Stromal cell of bone marrow (primary cell): ENCODE data around the gene CD300LF.

Experiments used
- DNase-seq: peaks from one replicate; pipeline ENCODE4 v3.0.0-alpha.2; 2012; ENCODE audit warnings: low read depth

The CD300LF gene

GRCh38 chr17:74745548-74746177 is 32.9 kb upstream of the CD300LF start:
- DNase-seq = no peak

GRCh38 chr17:74744714-74745547 is 32.2 kb upstream of the CD300LF start:
- peak; percentile 23 for DNase-seq

- DNase-seq = no peak
Measured at GRCh38 chr17:74744349-74744713, 31.6 kb upstream of the CD300LF start.

- DNase-seq = no peak
Measured at GRCh38 chr17:74743755-74744154, 31.0 kb upstream of the CD300LF start.

DNA sequence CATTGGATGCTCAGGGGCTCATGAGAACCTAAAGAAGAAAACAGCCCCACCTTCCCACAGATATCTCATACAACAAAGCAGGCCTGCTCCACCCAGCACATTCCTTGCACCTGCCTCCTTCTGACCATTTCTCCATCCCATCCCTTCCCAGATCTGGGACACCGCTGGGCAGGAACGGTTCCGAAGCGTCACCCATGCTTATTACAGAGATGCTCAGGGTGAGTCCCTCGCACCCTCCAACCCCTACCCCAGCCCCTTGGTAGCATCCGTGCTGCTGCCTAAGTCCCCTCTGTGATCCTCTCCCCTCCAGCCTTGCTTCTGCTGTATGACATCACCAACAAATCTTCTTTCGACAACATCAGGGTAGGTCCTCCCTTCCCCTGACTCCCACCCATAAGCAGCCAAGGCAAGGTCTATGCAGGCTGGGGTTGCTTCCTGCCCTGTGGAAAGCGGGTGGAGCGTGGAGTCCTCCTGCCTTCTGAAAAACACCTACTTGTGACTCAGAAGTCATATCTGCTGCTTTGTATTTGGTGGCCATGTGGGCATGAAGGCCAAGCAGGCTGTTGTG is 30.3 kb upstream of the CD300LF start:
- no peak for DNase-seq

GRCh38 chr17:74742153-74742515 is 29.4 kb upstream of the CD300LF start:
- no peak for DNase-seq

DNA sequence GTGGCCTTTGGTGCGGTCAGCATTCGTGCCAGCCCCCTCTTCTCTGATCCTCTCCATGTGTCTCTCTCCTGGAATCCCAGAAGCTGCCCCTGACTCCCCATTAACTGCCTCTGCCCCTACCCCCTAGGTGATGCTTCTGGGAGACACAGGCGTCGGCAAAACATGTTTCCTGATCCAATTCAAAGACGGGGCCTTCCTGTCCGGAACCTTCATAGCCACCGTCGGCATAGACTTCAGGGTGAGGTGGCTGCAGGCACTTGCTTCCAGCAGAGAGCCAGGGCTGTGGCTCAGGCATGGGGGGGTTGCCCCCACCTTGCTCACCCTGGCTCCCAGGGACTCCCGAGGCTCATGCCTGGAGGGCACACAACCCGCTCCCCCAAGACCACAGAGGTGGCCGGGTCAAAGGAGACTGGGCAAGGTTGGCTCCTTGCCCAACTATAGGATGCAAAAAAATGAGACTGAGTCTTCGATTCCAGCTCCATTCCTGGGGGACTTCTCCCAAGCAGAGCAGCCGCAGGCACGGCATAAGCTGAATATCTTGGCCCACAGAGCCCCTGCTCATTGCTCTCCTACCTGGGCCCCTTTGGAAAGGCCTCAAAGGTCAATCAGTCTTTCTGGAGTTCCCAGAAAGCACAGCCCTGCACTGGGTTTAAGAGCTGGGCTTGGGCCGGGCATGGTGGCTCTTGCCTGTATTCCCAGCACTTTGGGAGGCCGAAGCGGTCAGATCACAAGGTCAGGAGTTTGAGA is 28.1 kb upstream of the CD300LF start:
- no peak for DNase-seq

DNA sequence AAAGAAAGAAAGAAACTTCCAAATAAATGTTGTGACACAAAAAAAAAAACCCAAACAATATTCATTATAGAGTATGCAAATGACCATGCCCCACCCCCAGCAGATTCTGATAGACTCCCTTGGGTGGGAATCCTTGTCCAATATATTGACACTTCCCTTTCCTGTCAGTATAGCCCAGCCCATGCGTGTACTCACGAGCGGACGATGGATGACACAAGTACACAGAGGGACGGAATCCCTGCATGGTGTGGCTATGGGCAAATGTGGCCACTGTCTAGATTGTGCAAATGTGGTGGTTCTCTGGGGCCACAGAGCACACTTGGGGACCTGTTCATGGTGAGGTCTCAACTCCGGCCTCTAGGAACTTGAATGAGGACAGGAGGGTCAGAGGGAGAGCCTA is 27.4 kb upstream of the CD300LF start:
- no peak for DNase-seq

GRCh38 chr17:74739227-74739831 is 26.6 kb upstream of the CD300LF start:
- no peak for DNase-seq

DNA sequence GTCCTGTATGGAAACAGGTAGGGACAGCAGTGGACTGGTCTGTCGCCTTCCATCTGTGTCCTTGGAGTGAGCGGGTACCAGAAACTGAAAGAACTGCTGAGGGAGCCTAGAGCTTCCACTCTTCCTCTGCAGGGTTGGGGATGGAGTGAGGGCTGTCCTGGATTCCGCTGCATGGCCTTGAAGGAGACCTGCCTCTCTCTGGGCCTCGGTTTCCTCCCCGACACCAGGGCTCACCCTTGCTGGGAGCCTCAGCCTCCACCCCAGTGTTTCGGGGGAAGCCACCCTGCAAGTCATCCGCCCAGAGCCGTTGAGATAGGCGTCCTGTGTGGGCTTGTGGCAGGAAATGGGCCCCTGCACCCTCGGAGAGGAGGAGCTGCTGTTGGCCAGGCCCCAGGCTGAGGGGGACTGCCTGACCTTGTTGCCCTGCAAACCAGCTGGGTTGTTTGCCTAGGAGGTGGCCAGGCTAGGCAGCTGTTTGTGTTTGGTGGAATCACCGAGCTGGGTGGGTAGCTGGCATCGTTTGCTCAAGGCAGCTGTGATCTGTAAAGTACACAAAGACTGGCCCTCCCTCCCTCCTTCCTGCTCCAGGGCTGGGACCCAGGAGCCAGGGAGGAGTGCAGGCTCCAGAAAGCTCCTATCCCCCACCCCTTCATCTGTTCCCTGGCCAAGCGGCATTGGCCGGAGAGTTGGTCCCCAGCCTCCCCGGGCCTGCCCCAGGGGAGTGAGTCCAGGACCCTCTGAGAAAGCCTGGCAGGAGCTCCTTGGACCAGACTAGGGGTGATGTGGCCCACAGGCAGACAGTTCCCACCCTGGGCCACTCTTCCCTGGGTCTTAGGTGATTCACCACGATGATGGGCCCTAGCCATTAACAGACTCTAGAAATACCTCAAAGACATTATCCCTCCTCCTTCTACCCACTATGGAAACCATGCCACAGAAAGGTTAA is 25.6 kb upstream of the CD300LF start:
- DNase-seq = no peak

- DNase-seq = no peak
Measured at GRCh38 chr17:74737299-74738050, 24.8 kb upstream of the CD300LF start.

- no peak for DNase-seq
Measured at GRCh38 chr17:74736513-74737298, 24.0 kb upstream of the CD300LF start, which contains the start of gene RAB37. RAB37 (plus strand) TSS chr17:74737256; CDS start chr17:74737273, 17 bp downstream.

GRCh38 chr17:74734256-74734655 is 21.5 kb upstream of the CD300LF start:
- no peak for DNase-seq

GRCh38 chr17:74733365-74734122 is 20.8 kb upstream of the CD300LF start:
- DNase-seq = no peak

DNA sequence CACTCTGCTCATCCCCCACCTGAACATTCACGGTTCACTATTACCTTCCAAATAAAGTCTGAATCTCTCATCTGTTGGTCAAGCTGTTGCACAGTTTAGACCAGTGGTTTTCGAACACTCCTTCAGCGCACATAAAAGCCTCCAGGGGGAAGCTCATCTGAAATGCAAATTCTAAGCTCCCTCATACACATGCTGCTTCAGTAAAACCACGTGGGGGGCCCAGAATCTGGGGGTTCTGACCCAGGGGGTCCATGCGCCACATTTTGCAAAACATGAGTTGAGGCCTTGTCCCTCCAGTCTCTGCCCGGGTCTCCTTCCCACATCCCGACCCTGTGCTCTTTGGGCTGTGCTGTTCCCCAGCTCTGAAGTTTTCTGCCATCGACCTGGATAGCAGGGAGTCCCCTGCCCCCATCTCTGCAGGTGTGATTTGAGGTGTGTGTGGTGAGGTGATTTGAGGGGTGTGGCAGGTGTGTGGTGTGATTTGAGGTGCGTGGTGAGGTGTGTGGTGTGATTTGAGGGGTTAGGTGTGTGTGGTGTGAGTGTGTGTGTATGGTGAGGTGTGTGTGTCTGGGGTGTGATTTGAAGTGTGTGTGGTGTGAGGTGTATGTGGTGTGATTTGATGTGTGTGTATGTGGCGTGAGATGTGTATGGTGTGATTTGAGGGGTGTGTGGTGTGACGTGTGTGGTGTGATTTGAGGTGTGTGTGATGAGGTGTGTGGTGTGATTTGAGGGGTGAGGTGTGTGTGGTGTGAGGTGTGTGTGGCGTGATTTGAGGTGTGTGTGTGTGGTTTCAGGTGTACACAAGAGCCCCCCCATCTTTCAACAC is 19.5 kb upstream of the CD300LF start:
- no peak for DNase-seq

- no peak for DNase-seq
Measured at GRCh38 chr17:74731347-74731605, 18.6 kb upstream of the CD300LF start.

DNA sequence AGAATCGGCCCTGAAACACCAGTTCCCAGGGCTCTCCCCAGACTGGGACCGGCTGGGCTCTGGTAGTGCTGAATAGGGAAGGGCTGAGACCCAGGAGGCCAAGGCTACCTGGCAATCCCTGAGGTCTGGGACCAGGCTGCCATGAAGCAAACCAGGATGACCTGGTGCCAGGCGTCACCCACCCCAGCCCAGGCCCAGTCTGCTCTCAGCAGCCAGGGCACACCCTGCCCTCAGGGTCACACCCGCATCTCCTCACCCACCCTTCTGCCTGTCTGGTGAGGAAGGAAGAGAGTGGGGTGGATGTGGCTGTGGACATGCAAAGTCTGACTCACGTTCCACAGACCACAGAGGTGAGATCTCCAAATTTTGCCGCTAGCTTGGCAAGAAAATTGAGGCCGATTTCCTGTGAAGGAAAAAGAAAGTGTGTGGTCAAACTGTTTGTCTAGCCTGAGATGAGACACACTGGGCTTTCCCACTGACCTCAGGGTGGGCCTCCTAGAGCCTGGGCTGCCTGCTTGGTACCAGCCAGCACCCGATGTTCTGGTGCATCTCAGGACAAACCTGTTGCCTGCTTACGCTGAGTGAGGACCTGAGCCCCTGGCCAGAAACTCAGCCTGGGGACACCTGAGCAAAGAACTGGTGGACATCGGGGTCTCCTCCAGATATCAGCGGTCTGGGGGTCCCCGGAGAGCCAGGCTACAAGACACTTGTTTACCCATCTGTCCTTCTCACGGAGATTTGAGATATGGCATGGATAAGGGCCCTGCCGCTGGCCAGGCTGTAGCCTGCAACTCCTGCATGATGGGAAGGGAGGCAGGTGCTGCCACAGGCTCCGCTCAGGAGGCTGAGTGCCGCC is 18.0 kb upstream of the CD300LF start:
- DNase-seq = no peak
